Activated naive CD8-positive, alpha-beta T cell treated with anti-CD3 and anti-CD28 coated beads, Interleukin-2, amount 50 U/mL, for 24 hours (primary cell): ENCODE results near the gene NXPH4.

Experiments
- ATAC-seq: fragments of 150-1000 bp; cut with Tn5 transposase; one replicate; pipeline ENCODE4 v1.10.0; 2021
- DNase-seq: peaks from one replicate; pipeline ENCODE4 v3.0.0; 2021
- H3K27ac Mint-ChIP-seq: one replicate; pipeline ENCODE4 v1.8.0; 2021; ENCODE audit warnings: mild to moderate bottlenecking, mixed read lengths
- H3K27me3 Mint-ChIP-seq: one replicate; pipeline ENCODE4 v1.8.0; 2021; ENCODE audit warnings: mixed read lengths
- H3K36me3 Mint-ChIP-seq: one replicate; pipeline ENCODE4 v1.8.0; 2021; ENCODE audit warnings: low read depth, mixed read lengths
- H3K4me1 Mint-ChIP-seq: one replicate; pipeline ENCODE4 v1.8.0; 2021; ENCODE audit warnings: mixed read lengths
- H3K4me3 Mint-ChIP-seq: one replicate; pipeline ENCODE4 v1.8.0; 2021; ENCODE audit warnings: mild to moderate bottlenecking, moderate library complexity, mixed read lengths
- H3K9me3 Mint-ChIP-seq: one replicate; pipeline ENCODE4 v1.8.0; 2021; ENCODE audit warnings: mixed read lengths

NXPH4 gene

DNA sequence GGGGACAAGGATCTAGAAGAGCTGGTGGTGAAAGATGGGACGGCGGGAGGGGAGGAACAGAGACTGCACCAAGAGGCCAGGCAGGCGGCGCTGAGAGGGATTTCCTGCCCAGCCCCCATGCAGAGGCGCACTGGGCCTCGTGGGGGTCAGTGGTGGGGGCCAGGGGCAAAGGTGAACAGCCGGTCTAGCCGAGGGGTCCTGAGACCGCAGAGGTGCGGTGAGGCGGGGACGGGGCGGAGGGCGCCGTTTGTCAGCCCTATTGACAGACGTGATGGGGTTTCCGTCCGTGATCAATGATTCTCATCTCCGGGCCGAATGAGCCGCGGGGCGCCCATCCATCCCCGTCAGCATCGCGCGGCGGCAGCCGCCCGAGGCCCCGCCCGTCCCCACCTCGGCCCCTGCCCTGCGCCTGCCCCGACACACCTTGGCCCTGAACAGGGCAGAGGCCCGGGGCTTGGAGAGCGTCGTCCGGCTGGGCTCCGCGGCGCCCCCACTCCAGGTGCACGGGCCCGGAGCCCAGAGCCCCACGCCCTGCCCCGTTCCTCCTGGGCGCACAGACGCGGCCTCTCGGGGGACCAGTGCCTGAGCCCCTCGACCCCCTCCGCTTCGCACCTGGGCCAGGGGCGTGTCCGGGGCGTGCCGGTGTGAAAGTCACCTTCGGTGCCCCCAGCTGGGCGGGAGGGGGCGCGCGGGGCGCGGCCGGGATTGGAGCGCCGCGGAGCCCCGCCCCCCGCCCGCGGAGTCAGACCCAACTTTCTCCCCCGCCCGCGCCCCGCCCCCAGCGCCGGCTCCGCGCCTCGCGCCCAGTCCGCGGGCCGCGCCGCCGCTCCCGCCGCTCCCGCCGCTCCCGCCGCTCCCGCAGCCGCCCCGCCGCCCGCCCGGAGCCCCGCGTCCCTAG lies at the start of gene NXPH4:
Gene NXPH4, plus strand, starts transcription at position 781 of the 898 bp plus-strand sequence. CDS start 176 bp downstream, outside the sequence.
- Mint-ChIP-seq H3K36me3 (no peaks in the 10 kb centered on the region), H3K4me1 (peaks cover 38% of the 10 kb centered on the region), H3K27ac (no peak within 1 kb of the TSS), H3K9me3 (no peaks in the 10 kb centered on the region), H3K27me3 (peaks cover 65% of the 10 kb centered on the region), H3K4me3 (peak within 1 kb of the TSS; percentile 74)
- peak; percentile 6 for ATAC-seq
- DNase-seq: peak; percentile 60

DNA sequence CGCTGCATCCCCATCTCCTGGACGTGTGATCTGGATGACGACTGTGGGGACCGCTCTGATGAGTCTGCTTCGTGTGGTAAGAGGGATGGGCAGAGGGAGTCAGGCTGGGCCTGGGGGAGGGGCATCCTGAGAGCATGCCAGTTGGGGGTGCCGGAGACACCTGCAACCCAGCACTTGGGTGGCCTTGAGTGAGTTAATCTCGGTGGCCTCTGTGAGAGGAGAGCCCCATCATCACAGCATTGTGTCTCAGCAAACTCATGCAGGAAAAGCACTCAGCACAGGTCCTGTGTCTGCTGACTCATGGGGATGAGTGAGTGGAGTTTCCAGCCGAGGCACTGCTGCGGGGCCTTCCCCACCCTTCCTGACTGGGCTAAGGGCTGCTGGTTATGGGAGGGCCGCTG lies 49.6 kb upstream of the NXPH4 start:
- Mint-ChIP-seq H3K4me3 (no peak overlapping the region), H3K4me1 (peaks cover 12% of the 10 kb centered on the region), H3K27me3 (no peaks in the 10 kb centered on the region), H3K36me3 (no peaks in the 10 kb centered on the region), H3K9me3 (no peaks in the 10 kb centered on the region), H3K27ac (no peak overlapping the region)
- DNase-seq (peak; percentile 55), ATAC-seq (peak; percentile 98)

DNA sequence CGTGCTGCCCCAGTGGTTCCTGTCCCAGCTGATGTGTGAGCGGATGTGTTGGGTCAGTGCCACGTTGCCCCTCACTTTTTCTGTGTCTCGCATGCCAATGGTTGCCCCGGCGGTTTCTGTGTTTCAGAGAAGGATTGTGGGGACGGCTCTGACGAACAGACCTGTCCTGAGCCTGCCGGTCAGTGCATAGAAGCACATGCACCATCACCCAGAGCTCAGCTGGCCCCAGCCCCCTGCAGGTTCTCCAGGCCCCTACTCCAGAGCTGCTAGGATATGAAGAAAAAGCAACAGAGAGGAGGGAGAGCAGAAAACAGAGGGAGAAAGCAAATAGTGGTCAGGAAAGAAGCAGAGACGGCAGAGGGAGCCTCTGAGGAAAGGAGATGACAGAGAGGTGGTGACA lies 48.5 kb upstream of the NXPH4 start:
- ATAC-seq (no peak), DNase-seq (no peak)
- H3K27me3 Mint-ChIP-seq: no peaks in the 10 kb centered on the region
- H3K4me3 Mint-ChIP-seq: no peak overlapping the region
- H3K4me1 Mint-ChIP-seq: peaks cover 12% of the 10 kb centered on the region
- no peaks in the 10 kb centered on the region for H3K36me3 Mint-ChIP-seq
- no peak overlapping the region for H3K27ac Mint-ChIP-seq
- H3K9me3 Mint-ChIP-seq: no peaks in the 10 kb centered on the region

DNA sequence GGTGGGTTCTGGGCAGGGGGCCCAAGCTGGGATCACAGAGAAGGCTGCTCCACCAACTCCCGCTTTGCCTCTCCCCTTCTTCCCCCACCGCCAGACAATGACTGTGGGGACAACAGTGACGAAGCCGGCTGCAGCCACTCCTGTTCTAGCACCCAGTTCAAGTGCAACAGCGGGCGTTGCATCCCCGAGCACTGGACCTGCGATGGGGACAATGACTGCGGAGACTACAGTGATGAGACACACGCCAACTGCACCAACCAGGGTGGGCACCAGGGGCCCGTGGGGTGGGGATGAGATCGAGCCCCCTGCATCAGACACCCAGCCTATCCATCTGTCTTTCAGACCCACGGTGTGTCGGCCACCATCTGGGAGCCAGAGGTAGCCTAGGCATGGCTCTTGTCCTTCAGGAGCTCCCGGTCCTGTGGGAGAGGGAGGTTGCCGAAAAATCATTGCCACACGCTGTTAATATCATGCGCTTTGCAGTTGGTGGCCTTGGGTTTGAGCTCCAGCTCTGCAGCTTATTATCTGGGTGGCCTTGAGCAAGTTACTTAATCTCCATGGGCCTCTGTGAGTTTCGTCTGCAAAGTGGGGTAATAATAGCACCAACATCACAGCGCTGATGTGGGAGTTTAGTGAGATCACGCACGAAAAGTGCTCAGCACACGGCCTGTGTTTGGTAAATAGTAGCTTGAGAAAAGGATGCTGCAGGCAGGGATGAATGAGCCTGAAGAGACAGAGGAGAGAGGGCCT lies 47.4 kb upstream of the NXPH4 start:
- H3K27ac Mint-ChIP-seq: no peak overlapping the region
- no peak for ATAC-seq

DNA sequence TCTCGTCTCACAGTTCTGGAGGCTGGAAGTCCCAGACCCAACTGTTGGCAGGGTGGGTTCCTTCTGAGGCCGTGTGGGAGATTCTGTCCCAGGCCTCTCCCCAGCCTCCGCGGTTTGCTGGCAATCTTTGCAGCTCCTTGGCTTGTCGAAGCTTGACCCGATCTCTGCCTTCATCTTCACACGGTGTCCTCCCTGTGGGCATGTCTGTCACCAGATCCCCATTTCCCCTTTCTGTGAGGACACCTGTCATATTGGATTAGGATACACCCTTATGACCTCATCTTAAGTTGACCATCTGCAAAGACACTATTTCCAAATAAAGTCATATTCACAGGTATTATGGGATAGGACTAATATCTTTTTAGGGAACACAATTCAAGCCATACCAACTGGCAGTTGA lies 46.6 kb upstream of the NXPH4 start:
- peaks cover 12% of the 10 kb centered on the region for H3K4me1 Mint-ChIP-seq
- H3K27ac Mint-ChIP-seq: no peak overlapping the region
- no peaks in the 10 kb centered on the region for H3K36me3 Mint-ChIP-seq
- H3K4me3 Mint-ChIP-seq: no peak overlapping the region
- DNase-seq (no peak), ATAC-seq (no peak)
- no peaks in the 10 kb centered on the region for H3K27me3 Mint-ChIP-seq
- H3K9me3 Mint-ChIP-seq: no peaks in the 10 kb centered on the region

More for the DNA sequence above, 47.4 kb upstream of the NXPH4 start:
- DNase-seq: no peak
- Mint-ChIP-seq H3K27me3 (no peaks in the 10 kb centered on the region), H3K9me3 (no peaks in the 10 kb centered on the region), H3K36me3 (no peaks in the 10 kb centered on the region), H3K4me1 (peaks cover 12% of the 10 kb centered on the region), H3K4me3 (no peak overlapping the region)

DNA sequence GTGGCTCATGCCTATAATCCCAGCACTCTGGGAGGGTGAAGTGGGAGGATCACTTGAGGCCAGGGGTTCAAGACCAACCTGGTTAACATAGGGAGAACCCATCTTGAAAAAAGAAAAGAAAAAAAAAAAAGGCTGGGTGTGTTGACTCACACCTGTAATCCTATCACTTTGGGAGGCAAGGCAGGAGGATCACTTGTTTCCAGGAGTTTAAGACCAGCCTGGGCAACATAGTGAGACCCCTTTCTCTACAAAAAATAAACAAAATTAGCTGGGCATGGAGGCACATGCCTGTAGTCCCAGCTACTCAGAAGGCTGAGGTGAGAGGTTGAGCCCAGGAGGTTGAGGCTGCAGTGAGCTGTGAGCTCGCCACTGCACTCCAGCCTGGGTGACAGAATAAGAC lies 46.2 kb upstream of the NXPH4 start:
- H3K27me3 Mint-ChIP-seq: no peaks in the 10 kb centered on the region
- no peaks in the 10 kb centered on the region for H3K36me3 Mint-ChIP-seq
- no peak overlapping the region for H3K27ac Mint-ChIP-seq
- peaks cover 12% of the 10 kb centered on the region for H3K4me1 Mint-ChIP-seq
- no peak for DNase-seq
- H3K4me3 Mint-ChIP-seq: no peak overlapping the region
- no peak for ATAC-seq
- H3K9me3 Mint-ChIP-seq: no peaks in the 10 kb centered on the region

DNA sequence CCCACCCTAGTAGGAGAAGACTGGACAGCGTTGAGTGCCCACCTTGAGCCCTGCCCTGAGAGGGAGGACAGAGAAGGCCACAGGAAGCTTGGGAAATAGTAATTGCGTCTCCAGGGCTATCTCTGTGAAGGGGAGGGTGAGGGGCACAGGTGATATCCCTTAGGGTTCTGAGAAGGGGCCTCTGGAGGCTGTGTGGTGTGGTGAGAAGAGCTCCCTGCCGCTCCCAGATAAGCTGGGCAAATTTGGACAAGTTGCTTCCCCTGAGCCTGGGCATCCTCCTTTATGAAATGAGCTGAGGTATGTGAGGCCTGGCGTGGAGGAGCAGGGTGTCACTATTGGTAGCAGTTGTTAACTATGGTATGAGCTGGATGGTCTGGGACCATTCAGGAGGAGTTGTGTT lies 45.7 kb upstream of the NXPH4 start:
- Mint-ChIP-seq H3K36me3 (no peaks in the 10 kb centered on the region), H3K27ac (no peak overlapping the region), H3K9me3 (no peaks in the 10 kb centered on the region), H3K27me3 (no peaks in the 10 kb centered on the region), H3K4me1 (peaks cover 12% of the 10 kb centered on the region), H3K4me3 (no peak overlapping the region)
- no peak for DNase-seq
- ATAC-seq: no peak

DNA sequence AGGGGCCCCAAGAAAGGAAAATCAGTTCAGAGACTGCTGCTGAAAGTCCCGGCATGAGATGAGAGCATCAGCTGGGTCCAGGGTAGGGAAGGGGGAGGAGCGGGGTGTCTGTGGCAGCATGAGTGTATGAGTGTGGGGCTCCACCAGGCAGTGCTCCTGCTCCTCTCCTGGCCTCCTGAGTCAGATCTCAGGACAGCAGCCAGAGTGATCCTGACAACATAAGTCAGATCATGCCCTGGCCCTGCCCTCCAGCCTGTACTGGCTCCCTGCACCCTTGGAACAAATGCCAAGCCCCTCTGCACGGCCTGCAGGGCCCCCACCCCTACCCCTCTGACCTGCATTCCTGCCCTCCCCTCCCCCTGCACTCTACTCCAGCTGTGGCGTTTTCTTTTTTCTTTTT lies 44.9 kb upstream of the NXPH4 start:
- no peak for ATAC-seq
- Mint-ChIP-seq H3K27ac (no peak overlapping the region), H3K4me3 (no peak overlapping the region), H3K9me3 (no peaks in the 10 kb centered on the region), H3K36me3 (no peaks in the 10 kb centered on the region), H3K4me1 (peaks cover 8% of the 10 kb centered on the region), H3K27me3 (no peaks in the 10 kb centered on the region)
- DNase-seq: no peak

DNA sequence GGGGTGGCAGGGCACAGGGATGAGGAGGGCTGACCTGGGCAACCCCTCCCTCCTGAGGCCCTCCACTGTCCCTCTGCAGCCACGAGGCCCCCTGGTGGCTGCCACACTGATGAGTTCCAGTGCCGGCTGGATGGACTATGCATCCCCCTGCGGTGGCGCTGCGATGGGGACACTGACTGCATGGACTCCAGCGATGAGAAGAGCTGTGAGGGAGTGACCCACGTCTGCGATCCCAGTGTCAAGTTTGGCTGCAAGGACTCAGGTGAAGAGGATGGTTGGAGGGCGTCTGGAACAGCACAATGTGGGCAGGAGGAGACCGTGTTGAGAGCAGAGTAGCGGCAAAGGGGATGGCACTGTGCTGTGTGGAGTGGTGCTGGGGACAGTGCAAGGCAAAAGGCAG lies 43.5 kb upstream of the NXPH4 start:
- H3K36me3 Mint-ChIP-seq: no peaks in the 10 kb centered on the region
- peak; percentile 20 for ATAC-seq
- H3K27me3 Mint-ChIP-seq: no peaks in the 10 kb centered on the region
- DNase-seq: peak; percentile 34
- H3K4me3 Mint-ChIP-seq: no peak overlapping the region
- H3K27ac Mint-ChIP-seq: no peak overlapping the region
- no peaks in the 10 kb centered on the region for H3K4me1 Mint-ChIP-seq
- no peaks in the 10 kb centered on the region for H3K9me3 Mint-ChIP-seq

DNA sequence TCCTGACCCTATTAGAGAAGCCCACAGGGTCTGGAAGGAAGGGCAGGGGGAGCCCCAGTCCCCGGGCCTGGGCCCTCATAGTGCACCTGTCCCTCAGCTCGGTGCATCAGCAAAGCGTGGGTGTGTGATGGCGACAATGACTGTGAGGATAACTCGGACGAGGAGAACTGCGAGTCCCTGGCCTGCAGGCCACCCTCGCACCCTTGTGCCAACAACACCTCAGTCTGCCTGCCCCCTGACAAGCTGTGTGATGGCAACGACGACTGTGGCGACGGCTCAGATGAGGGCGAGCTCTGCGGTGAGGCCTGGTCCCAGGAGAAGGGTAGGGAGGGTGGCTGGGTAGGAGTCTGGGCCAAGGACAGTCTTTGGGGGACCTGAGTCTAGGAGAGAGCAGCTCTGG lies 42.9 kb upstream of the NXPH4 start:
- no peak for DNase-seq
- H3K4me3 Mint-ChIP-seq: no peak overlapping the region
- H3K27ac Mint-ChIP-seq: no peak overlapping the region
- no peak for ATAC-seq
- H3K36me3 Mint-ChIP-seq: no peaks in the 10 kb centered on the region
- no peaks in the 10 kb centered on the region for H3K9me3 Mint-ChIP-seq
- no peaks in the 10 kb centered on the region for H3K27me3 Mint-ChIP-seq
- no peaks in the 10 kb centered on the region for H3K4me1 Mint-ChIP-seq

DNA sequence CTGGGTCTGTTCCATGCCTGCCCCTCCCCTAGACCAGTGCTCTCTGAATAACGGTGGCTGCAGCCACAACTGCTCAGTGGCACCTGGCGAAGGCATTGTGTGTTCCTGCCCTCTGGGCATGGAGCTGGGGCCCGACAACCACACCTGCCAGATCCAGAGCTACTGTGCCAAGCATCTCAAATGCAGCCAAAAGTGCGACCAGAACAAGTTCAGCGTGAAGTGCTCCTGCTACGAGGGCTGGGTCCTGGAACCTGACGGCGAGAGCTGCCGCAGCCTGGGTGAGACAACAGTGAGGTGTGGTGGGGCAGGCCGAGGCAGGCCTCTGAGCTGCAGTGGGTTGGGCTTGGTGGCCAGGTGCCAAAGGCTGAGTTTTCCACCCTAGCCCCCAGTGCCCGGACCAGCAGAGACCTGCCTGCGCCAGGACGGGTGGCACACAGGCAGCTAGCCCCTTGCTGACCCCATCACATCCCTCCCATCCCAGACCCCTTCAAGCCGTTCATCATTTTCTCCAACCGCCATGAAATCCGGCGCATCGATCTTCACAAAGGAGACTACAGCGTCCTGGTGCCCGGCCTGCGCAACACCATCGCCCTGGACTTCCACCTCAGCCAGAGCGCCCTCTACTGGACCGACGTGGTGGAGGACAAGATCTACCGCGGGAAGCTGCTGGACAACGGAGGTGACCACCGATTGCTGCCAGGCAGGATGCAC lies 41.0 kb upstream of the NXPH4 start:
- Mint-ChIP-seq H3K27ac (no peak overlapping the region), H3K36me3 (no peaks in the 10 kb centered on the region)
- peak; percentile 70 for DNase-seq

DNA sequence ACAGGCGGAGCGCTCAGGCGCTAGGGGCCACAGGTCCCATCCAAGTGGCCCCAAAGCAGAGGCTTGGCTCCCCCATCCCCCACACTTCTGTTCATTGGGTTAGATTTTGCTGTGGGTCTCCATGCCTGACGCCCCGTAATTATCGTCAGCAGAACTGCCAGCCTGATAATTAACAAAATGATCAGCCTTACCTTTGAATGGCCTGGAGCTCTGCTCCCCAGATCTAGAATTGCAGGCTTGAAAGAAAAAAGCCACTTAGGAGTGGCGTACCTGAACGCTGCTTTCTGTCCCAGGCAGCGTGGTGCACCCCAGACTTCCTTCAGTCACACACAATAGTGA lies 40.5 kb upstream of the NXPH4 start:
- Mint-ChIP-seq H3K4me1 (no peaks in the 10 kb centered on the region), H3K27ac (no peak overlapping the region), H3K36me3 (no peaks in the 10 kb centered on the region), H3K27me3 (no peaks in the 10 kb centered on the region), H3K4me3 (no peak overlapping the region), H3K9me3 (no peaks in the 10 kb centered on the region)
- DNase-seq (no peak), ATAC-seq (no peak)

More for the DNA sequence above, 41.0 kb upstream of the NXPH4 start:
- Mint-ChIP-seq H3K4me1 (no peaks in the 10 kb centered on the region), H3K4me3 (no peak overlapping the region), H3K9me3 (no peaks in the 10 kb centered on the region), H3K27me3 (no peaks in the 10 kb centered on the region)
- no peak for ATAC-seq

DNA sequence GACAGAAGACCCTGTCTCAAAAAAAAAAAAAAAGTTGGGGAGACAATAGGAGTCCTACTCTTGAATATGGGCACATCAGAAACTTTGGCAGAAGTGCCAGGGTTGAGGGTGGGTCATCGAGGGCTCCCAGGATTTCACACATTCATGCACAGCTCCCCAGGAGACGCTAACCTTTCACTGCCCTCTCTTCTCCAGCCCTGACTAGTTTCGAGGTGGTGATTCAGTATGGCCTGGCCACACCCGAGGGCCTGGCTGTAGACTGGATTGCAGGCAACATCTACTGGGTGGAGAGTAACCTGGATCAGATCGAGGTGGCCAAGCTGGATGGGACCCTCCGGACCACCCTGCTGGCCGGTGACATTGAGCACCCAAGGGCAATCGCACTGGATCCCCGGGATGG lies 39.7 kb upstream of the NXPH4 start:
- no peaks in the 10 kb centered on the region for H3K36me3 Mint-ChIP-seq
- H3K27ac Mint-ChIP-seq: no peak overlapping the region
- no peak for DNase-seq
- no peaks in the 10 kb centered on the region for H3K27me3 Mint-ChIP-seq
- no peak for ATAC-seq
- no peak overlapping the region for H3K4me3 Mint-ChIP-seq
- H3K4me1 Mint-ChIP-seq: no peaks in the 10 kb centered on the region
- no peaks in the 10 kb centered on the region for H3K9me3 Mint-ChIP-seq

DNA sequence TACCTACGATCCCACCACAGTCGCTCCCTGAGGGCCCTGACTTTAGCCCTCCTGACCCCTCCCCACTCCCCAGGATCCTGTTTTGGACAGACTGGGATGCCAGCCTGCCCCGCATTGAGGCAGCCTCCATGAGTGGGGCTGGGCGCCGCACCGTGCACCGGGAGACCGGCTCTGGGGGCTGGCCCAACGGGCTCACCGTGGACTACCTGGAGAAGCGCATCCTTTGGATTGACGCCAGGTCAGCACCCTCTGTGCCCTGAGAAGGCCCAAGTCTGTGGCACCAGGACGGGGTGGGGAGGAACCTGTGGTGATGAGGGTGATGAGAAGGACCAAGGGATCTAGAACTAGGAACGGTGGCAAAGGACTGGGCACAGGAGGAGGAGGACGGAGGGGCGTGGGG lies 39.2 kb upstream of the NXPH4 start:
- no peaks in the 10 kb centered on the region for H3K4me1 Mint-ChIP-seq
- ATAC-seq (no peak), DNase-seq (no peak)
- no peaks in the 10 kb centered on the region for H3K9me3 Mint-ChIP-seq
- H3K4me3 Mint-ChIP-seq: no peak overlapping the region
- H3K36me3 Mint-ChIP-seq: no peaks in the 10 kb centered on the region
- H3K27ac Mint-ChIP-seq: no peak overlapping the region
- no peaks in the 10 kb centered on the region for H3K27me3 Mint-ChIP-seq

DNA sequence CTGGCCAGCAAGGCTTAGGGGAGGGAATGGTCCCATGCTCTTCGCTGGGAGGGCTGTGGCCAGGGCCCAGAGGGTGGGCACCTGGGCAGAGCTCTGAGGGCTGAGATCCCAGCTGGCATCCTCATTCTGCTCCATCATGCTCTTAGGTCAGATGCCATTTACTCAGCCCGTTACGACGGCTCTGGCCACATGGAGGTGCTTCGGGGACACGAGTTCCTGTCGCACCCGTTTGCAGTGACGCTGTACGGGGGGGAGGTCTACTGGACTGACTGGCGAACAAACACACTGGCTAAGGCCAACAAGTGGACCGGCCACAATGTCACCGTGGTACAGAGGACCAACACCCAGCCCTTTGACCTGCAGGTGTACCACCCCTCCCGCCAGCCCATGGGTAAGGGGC lies 38.4 kb upstream of the NXPH4 start:
- no peaks in the 10 kb centered on the region for H3K9me3 Mint-ChIP-seq
- H3K36me3 Mint-ChIP-seq: no peaks in the 10 kb centered on the region
- ATAC-seq: no peak
- no peak overlapping the region for H3K4me3 Mint-ChIP-seq
- H3K27me3 Mint-ChIP-seq: no peaks in the 10 kb centered on the region
- no peaks in the 10 kb centered on the region for H3K4me1 Mint-ChIP-seq
- no peak overlapping the region for H3K27ac Mint-ChIP-seq
- DNase-seq: no peak
